ENCODE data around the gene MRFAP1L1.

MRFAP1L1 gene

GRCh38 chr4:6663596-6664393, 45.9 kb downstream of the MRFAP1L1 start:
- no peak for DNase-seq (ENCODE audit: low read depth in 1 of 2, low spot score in 1 of 2)

GRCh38 chr4:6662591-6662990, 47.1 kb downstream of the MRFAP1L1 start:
- DNase-seq (ENCODE audit: low read depth in 1 of 2, low spot score in 1 of 2), result no peak

GRCh38 chr4:6660430-6660829, 49.2 kb downstream of the MRFAP1L1 start:
- DNase-seq (ENCODE audit: low read depth in 1 of 2, low spot score in 1 of 2), result no peak

GRCh38 chr4:6659897-6660296, 49.8 kb downstream of the MRFAP1L1 start:
- no peak for DNase-seq (ENCODE audit: low read depth in 1 of 2, low spot score in 1 of 2)

GRCh38 chr4:6658597-6659075, 51.0 kb downstream of the MRFAP1L1 start:
- peak; percentile 14 to 23 for DNase-seq (ENCODE audit: low read depth in 1 of 2, low spot score in 1 of 2)

- DNase-seq (ENCODE audit: low read depth in 1 of 2, low spot score in 1 of 2), result no peak
Measured at GRCh38 chr4:6658209-6658595, 51.5 kb downstream of the MRFAP1L1 start.

Measured in activated CD4-positive, alpha-beta T cell treated with anti-CD3 and anti-CD28 coated beads, Interleukin-2, amount 50 U/mL, for 24 hours (primary cell).